Measurements from ENCODE around the gene GAS7.

The GAS7 gene

DNA sequence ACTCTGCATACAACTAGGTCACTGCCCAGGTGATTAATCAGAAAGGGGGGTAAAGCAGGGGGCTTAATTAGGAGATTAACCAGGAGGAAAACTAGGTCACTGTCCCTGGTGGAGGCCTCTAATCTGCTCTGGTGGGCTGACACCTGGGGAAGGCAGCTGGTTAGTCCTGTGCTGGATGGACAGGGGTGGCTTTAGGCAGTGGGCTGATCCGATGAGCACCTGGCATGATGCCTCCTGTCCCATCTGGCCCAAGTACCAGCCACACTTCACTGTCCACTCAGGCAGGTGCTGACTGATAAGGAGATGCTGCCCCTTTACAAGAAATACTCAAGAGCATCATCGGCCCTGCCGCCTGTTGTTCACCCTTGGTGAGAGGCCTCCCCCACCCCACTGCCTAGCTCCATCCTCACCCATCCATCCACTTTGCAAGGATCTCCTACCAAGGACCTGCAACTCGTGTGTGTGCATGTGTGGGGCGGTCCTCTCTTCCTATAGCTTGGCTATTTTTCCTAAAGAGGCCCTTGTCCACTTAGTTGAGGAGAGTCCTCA, 279.5 kb downstream of the GAS7 start:
- DNase-seq (ENCODE audit: low read depth in 1 of 2, low spot score in 1 of 2) = no peak
- Histone ChIP-seq H3K4me3 (replicated peaks; ENCODE audit: insufficient read depth, low read length) (no peak overlapping the region), H3K27ac (replicated peaks) (no peak overlapping the region), H3K27me3 (ENCODE audit: insufficient read depth, poor library complexity, severe bottlenecking) (no peaks in the 10 kb centered on the region)
- TF ChIP-seq POLR2AphosphoS5 (IDR thresholded peaks at IDR 0.05; ENCODE audit: low read depth) (no peak), GABPA (IDR thresholded peaks at IDR 0.05; ENCODE audit: low read depth) (no peak), SPI1 (IDR thresholded peaks at IDR 0.05; ENCODE audit: borderline replicate concordance, low read depth) (no peak)
- TF ChIP-seq, protein P1, sequence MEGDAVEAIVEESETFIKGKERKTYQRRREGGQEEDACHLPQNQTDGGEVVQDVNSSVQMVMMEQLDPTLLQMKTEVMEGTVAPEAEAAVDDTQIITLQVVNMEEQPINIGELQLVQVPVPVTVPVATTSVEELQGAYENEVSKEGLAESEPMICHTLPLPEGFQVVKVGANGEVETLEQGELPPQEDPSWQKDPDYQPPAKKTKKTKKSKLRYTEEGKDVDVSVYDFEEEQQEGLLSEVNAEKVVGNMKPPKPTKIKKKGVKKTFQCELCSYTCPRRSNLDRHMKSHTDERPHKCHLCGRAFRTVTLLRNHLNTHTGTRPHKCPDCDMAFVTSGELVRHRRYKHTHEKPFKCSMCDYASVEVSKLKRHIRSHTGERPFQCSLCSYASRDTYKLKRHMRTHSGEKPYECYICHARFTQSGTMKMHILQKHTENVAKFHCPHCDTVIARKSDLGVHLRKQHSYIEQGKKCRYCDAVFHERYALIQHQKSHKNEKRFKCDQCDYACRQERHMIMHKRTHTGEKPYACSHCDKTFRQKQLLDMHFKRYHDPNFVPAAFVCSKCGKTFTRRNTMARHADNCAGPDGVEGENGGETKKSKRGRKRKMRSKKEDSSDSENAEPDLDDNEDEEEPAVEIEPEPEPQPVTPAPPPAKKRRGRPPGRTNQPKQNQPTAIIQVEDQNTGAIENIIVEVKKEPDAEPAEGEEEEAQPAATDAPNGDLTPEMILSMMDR (IDR thresholded peaks at IDR 0.05; ENCODE audit: insufficient read depth, low read length) = no peak
- TF ChIP-seq, protein P2, sequence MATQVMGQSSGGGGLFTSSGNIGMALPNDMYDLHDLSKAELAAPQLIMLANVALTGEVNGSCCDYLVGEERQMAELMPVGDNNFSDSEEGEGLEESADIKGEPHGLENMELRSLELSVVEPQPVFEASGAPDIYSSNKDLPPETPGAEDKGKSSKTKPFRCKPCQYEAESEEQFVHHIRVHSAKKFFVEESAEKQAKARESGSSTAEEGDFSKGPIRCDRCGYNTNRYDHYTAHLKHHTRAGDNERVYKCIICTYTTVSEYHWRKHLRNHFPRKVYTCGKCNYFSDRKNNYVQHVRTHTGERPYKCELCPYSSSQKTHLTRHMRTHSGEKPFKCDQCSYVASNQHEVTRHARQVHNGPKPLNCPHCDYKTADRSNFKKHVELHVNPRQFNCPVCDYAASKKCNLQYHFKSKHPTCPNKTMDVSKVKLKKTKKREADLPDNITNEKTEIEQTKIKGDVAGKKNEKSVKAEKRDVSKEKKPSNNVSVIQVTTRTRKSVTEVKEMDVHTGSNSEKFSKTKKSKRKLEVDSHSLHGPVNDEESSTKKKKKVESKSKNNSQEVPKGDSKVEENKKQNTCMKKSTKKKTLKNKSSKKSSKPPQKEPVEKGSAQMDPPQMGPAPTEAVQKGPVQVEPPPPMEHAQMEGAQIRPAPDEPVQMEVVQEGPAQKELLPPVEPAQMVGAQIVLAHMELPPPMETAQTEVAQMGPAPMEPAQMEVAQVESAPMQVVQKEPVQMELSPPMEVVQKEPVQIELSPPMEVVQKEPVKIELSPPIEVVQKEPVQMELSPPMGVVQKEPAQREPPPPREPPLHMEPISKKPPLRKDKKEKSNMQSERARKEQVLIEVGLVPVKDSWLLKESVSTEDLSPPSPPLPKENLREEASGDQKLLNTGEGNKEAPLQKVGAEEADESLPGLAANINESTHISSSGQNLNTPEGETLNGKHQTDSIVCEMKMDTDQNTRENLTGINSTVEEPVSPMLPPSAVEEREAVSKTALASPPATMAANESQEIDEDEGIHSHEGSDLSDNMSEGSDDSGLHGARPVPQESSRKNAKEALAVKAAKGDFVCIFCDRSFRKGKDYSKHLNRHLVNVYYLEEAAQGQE (IDR thresholded peaks at IDR 0.05; ENCODE audit: insufficient replicate concordance, low read depth) = no peak

DNA sequence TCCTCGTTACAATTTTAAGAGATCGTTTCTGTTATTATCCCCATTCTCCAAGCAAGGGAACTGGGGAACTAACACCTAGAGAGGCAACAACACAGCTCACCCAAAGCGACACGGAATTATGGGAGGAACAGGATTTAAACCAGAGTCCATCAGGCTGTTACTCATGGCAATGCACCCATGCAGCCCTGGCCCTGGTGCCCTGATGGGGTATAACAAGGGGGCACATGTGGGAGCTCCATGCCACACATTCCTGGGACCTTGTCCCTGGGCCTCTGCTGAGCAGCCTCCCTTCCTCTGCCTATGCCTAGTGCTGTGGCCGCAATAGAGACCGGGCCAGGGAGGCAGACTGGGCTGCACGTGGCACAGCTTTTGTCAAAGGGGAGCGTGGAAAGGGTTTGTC, 280.1 kb downstream of the GAS7 start:
- Histone ChIP-seq H3K27me3 (ENCODE audit: insufficient read depth, poor library complexity, severe bottlenecking) (no peaks in the 10 kb centered on the region), H3K27ac (replicated peaks) (no peak overlapping the region), H3K4me3 (replicated peaks; ENCODE audit: insufficient read depth, low read length) (no peak overlapping the region)
- DNase-seq (ENCODE audit: low read depth in 1 of 2, low spot score in 1 of 2) = no peak
- TF ChIP-seq, protein P2 (IDR thresholded peaks at IDR 0.05; ENCODE audit: insufficient replicate concordance, low read depth) = no peak
- TF ChIP-seq, protein P1 (IDR thresholded peaks at IDR 0.05; ENCODE audit: insufficient read depth, low read length) = no peak
- TF ChIP-seq GABPA (IDR thresholded peaks at IDR 0.05; ENCODE audit: low read depth) = no peak
- TF ChIP-seq SPI1 (IDR thresholded peaks at IDR 0.05; ENCODE audit: borderline replicate concordance, low read depth) = no peak
- TF ChIP-seq POLR2AphosphoS5 (IDR thresholded peaks at IDR 0.05; ENCODE audit: low read depth) = no peak

DNA sequence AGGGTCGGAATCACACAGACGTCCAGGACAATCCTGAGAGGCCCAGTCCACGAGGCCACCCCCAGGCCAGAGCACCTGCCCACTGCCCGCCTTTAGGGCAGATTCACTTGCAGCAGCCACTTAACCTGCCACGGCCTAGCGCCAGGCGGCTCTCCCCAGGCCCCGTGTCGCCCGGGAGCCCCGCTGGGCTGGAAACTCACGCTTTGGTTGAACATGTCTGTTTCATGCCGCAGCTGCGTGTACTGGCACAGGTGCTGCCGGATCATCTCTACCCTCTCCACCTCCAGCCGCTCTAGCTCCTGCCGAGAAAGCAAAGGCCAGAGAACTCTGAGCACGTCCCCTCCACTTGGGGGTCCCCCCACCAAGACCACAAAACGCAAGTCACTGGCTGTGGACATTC, 280.6 kb downstream of the GAS7 start:
- no peak for TF ChIP-seq POLR2AphosphoS5 (IDR thresholded peaks at IDR 0.05; ENCODE audit: low read depth)
- TF ChIP-seq GABPA (IDR thresholded peaks at IDR 0.05; ENCODE audit: low read depth) = no peak
- TF ChIP-seq, protein P1 (IDR thresholded peaks at IDR 0.05; ENCODE audit: insufficient read depth, low read length) = no peak
- TF ChIP-seq SPI1 (IDR thresholded peaks at IDR 0.05; ENCODE audit: borderline replicate concordance, low read depth) = no peak
- TF ChIP-seq, protein P2 (IDR thresholded peaks at IDR 0.05; ENCODE audit: insufficient replicate concordance, low read depth) = no peak
- H3K27ac ChIP-seq (replicated peaks) = no peak overlapping the region
- DNase-seq (ENCODE audit: low read depth in 1 of 2, low spot score in 1 of 2) = no peak
- no peak overlapping the region for H3K4me3 ChIP-seq (replicated peaks; ENCODE audit: insufficient read depth, low read length)
- no peaks in the 10 kb centered on the region for H3K27me3 ChIP-seq (ENCODE audit: insufficient read depth, poor library complexity, severe bottlenecking)
